Mesendoderm (in vitro differentiated cells): Measurements from ENCODE around the gene SMCR8.

Source experiments
- DNase-seq: peaks from one replicate; pipeline ENCODE4 v3.0.0; 2013
- H2AK5ac ChIP-seq: 2 replicates; pipeline ENCODE4 v1.6.1; 2013; ENCODE audit warnings: low read length, inconsistent platforms
- H2BK120ac ChIP-seq: 2 replicates; pipeline ENCODE4 v1.6.1; 2013; ENCODE audit warnings: low read depth, mild to moderate bottlenecking, low read length, moderate library complexity, mixed read lengths
- H2BK15ac ChIP-seq: replicated peaks from 2 replicates; pipeline ENCODE4 v1.6.1; 2013; ENCODE audit warnings: low read depth, mild to moderate bottlenecking, moderate library complexity
- H2BK5ac ChIP-seq: 2 replicates; pipeline ENCODE4 v1.6.1; 2013; ENCODE audit warnings: low read length, inconsistent platforms
- H3K18ac ChIP-seq: 2 replicates; pipeline ENCODE4 v1.6.1; 2013; ENCODE audit warnings: mild to moderate bottlenecking, low read length, mixed read lengths
- H3K23ac ChIP-seq: one replicate; pipeline ENCODE4 v1.6.1; 2013; ENCODE audit warnings: low read length
- H3K27ac ChIP-seq: 2 replicates; pipeline ENCODE4 v1.5.1; 2013; ENCODE audit warnings: low read depth, mild to moderate bottlenecking, inconsistent platforms, low read length, moderate library complexity
- H3K27me3 ChIP-seq: 2 replicates; pipeline ENCODE4 v1.6.1; 2013; ENCODE audit warnings: low read length, control low read depth, mild to moderate bottlenecking, inconsistent platforms; ENCODE audit not compliant: insufficient read depth, poor library complexity
- H3K36me3 ChIP-seq: 2 replicates; pipeline ENCODE4 v1.6.1; 2013; ENCODE audit warnings: low read length, inconsistent platforms; ENCODE audit not compliant: control insufficient read depth, insufficient read depth
- H3K4ac ChIP-seq: one replicate; pipeline ENCODE4 v1.6.1; 2013; ENCODE audit warnings: low read depth, mild to moderate bottlenecking, low read length, moderate library complexity
- H3K4me1 ChIP-seq: 2 replicates; pipeline ENCODE4 v1.6.1; 2013; ENCODE audit warnings: low read depth, low read length, inconsistent platforms; ENCODE audit not compliant: control insufficient read depth
- H3K4me2 ChIP-seq: 2 replicates; pipeline ENCODE4 v1.6.1; 2013; ENCODE audit warnings: low read length
- H3K4me3 ChIP-seq: 2 replicates; pipeline ENCODE4 v1.5.1; 2013; ENCODE audit warnings: mild to moderate bottlenecking, low read length
- H3K56ac ChIP-seq: one replicate; pipeline ENCODE4 v1.6.1; 2013; ENCODE audit warnings: low read length
- H3K79me1 ChIP-seq: 2 replicates; pipeline ENCODE4 v1.6.1; 2013; ENCODE audit warnings: low read length, inconsistent platforms
- H3K79me2 ChIP-seq: 2 replicates; pipeline ENCODE4 v1.6.1; 2013; ENCODE audit warnings: mild to moderate bottlenecking, low read length; ENCODE audit not compliant: control insufficient read depth, insufficient read depth
- H3K9ac ChIP-seq: 2 replicates; pipeline ENCODE4 v1.6.1; 2013; ENCODE audit warnings: low read length, inconsistent platforms
- H4K5ac ChIP-seq: one replicate; pipeline ENCODE4 v1.6.1; 2013; ENCODE audit warnings: low read length
- H4K8ac ChIP-seq: one replicate; pipeline ENCODE4 v1.6.1; 2013; ENCODE audit warnings: low read depth, mild to moderate bottlenecking, control low read depth, low read length, moderate library complexity
- WGBS: extraction: QIAGEN DNeasy Blood & Tissue Kit; methylation state at CpG from one replicate; pipeline ENCODE4 v1.1.7; 2013; ENCODE audit warnings: low lambda C conversion rate, missing lambda C conversion rate; ENCODE audit not compliant: insufficient coverage; ENCODE audit errors: extremely low coverage; 5-methylcytosine and 5-hydroxymethylcytosine counted together

SMCR8 gene

DNA sequence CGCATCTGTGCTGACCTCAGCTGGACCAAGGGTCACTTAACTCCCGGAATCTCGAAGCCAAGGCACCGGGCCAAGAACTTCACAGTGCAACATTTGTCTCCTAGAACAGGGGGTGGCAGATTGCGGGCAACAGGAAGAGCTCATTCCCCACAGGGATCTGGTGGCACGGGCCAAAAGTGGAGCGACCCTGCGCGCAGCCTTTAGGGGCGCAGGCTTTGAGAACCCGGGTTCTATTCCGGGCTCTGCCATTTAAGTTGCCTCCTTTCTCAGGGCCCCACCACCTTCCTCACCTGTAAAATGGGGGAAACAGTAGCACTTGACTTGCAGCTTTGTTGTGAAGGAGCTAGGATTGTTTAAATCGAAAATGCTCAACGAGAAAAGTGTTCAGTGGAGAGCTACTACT is 47.6 kb downstream of the SMCR8 start:
- peak; percentile 13 for DNase-seq
- no peaks in the 10 kb centered on the region for H3K4me1 ChIP-seq
- no CpG with 5 or more reads among the region's 14 CpGs for WGBS
- peak overlapping the region; percentile 98 for H3K4me3 ChIP-seq
- peak overlapping the region; percentile 89 for H3K4me2 ChIP-seq
- H2BK120ac ChIP-seq, result no peak overlapping the region
- no peak overlapping the region for H2BK15ac ChIP-seq
- peak overlapping the region; percentile 82 for H2BK5ac ChIP-seq
- H3K27ac ChIP-seq, result peak overlapping the region; percentile 38
- H3K36me3 ChIP-seq, result no peaks in the 10 kb centered on the region
- peak overlapping the region; percentile 97 for H3K56ac ChIP-seq
- peak overlapping the region; percentile 47 for H3K18ac ChIP-seq
- peaks cover 4% of the 10 kb centered on the region for H3K79me1 ChIP-seq
- no peak overlapping the region for H4K5ac ChIP-seq
- H3K4ac ChIP-seq, result peak overlapping the region; percentile 44
- H3K23ac ChIP-seq, result peak overlapping the region; percentile 97
- H4K8ac ChIP-seq, result no peak overlapping the region
- H3K27me3 ChIP-seq, result no peaks in the 10 kb centered on the region
- peaks cover 39% of the 10 kb centered on the region for H3K79me2 ChIP-seq
- peak overlapping the region; percentile 58 for H2AK5ac ChIP-seq
- peak overlapping the region; percentile 98 for H3K9ac ChIP-seq

DNA sequence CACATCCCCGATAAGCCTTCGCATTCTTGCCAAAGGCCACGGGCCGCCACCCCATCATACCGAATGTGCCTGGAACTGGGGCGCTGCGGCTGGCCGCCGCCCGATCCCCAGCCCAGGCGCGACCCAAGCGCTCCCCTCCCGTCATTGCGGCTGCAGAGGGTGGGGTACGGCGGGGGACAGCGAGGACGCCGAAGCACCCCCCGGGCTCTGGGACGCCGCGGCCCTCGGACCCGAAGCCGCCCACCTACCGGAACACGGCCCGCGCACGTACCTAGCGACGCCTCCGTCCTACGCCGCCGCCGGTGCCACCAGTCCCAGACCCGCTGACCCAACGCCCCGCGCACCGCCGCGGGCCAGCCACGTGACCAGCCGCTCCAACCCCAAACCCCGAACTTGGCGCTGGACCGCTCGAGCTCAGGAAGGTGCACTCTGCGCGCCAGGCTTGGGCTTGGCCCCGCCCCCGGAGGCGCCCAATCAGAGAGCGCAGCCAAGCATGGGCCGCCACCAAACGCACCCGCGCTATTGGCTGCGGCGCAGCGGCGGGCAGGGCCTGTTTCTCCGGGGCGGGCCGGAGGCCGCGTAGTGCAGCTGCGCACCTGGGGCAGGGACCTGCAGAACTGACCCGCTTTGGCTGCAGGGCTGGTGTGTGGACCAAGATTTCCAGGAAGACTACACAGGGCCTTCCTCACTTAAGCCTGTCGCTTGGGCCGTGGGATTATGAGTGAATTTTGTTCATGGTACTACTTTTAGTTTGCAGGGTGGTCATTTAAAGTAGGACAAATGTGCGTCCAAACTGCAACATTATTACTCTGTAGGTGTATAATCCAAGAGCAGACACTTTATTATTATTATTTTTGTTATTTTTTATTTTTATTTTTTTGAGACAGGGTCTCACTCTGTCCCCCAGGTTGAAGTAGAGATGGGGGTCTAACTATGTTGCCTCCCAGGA is 48.3 kb downstream of the SMCR8 start, which contains the start of gene SHMT1:
TSS of gene SHMT1 (minus strand) at position 450 of the 949 bp plus-strand sequence. CDS start 7,569 bp downstream, outside the sequence.
- no peak within 1 kb of the TSS for H2BK120ac ChIP-seq
- no peaks in the 10 kb centered on the region for H3K27me3 ChIP-seq
- H3K27ac ChIP-seq, result peak within 1 kb of the TSS; percentile 38
- peak within 1 kb of the TSS; percentile 58 for H2AK5ac ChIP-seq
- DNase-seq, result peak; percentile 97
- H3K56ac ChIP-seq, result peak within 1 kb of the TSS; percentile 97
- no CpG with 5 or more reads among the region's 76 CpGs for WGBS
- peak within 1 kb of the TSS; percentile 98 for H3K4me3 ChIP-seq
- peaks cover 3% of the 10 kb centered on the region for H3K79me1 ChIP-seq
- H3K4me1 ChIP-seq, result no peaks in the 10 kb centered on the region
- peak within 1 kb of the TSS; percentile 69 for H4K8ac ChIP-seq
- H2BK5ac ChIP-seq, result peak within 1 kb of the TSS; percentile 82
- H3K4me2 ChIP-seq, result peak within 1 kb of the TSS; percentile 89
- no peak within 1 kb of the TSS for H2BK15ac ChIP-seq
- H3K36me3 ChIP-seq, result no peaks in the 10 kb centered on the region
- peak within 1 kb of the TSS; percentile 47 for H3K18ac ChIP-seq
- H3K79me2 ChIP-seq, result peaks cover 38% of the 10 kb centered on the region
- peak within 1 kb of the TSS; percentile 63 for H3K4ac ChIP-seq
- no peak within 1 kb of the TSS for H4K5ac ChIP-seq
- peak within 1 kb of the TSS; percentile 97 for H3K23ac ChIP-seq
- peak within 1 kb of the TSS; percentile 98 for H3K9ac ChIP-seq

DNA sequence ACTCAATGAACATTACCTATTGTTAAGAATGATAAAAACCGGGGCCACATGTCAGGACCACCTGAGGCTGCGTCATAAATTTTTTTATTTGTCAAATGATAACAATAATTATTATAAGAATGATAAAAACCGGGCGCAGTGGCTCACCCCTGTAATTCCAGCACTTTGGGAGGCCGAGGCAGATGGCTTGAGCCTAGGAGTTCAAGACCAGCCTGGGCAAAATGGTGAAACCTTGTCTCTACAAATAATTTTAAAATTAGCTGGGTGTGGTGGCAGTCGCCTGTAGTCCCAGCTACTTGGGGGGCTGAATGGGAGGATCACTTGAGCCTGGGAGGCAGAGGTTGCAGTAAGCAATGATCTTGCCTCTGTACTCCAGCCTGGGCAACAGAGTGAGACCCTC is 49.1 kb downstream of the SMCR8 start:
- H4K5ac ChIP-seq, result no peak overlapping the region
- H3K79me2 ChIP-seq, result peaks cover 33% of the 10 kb centered on the region
- no peak overlapping the region for H3K9ac ChIP-seq
- no peak overlapping the region for H2BK15ac ChIP-seq
- H3K27me3 ChIP-seq, result no peaks in the 10 kb centered on the region
- H3K56ac ChIP-seq, result no peak overlapping the region
- peaks cover 3% of the 10 kb centered on the region for H3K79me1 ChIP-seq
- peak overlapping the region; percentile 63 for H3K4ac ChIP-seq
- no peak overlapping the region for H4K8ac ChIP-seq
- H3K36me3 ChIP-seq, result no peaks in the 10 kb centered on the region
- no peak overlapping the region for H2BK5ac ChIP-seq
- no peak overlapping the region for H2BK120ac ChIP-seq
- H2AK5ac ChIP-seq, result no peak overlapping the region
- H3K4me3 ChIP-seq, result no peak overlapping the region
- H3K4me2 ChIP-seq, result no peak overlapping the region
- H3K23ac ChIP-seq, result no peak overlapping the region
- no CpG with 5 or more reads among the region's 6 CpGs for WGBS
- no peak overlapping the region for H3K18ac ChIP-seq
- no peak for DNase-seq
- H3K4me1 ChIP-seq, result no peaks in the 10 kb centered on the region
- no peak overlapping the region for H3K27ac ChIP-seq

DNA sequence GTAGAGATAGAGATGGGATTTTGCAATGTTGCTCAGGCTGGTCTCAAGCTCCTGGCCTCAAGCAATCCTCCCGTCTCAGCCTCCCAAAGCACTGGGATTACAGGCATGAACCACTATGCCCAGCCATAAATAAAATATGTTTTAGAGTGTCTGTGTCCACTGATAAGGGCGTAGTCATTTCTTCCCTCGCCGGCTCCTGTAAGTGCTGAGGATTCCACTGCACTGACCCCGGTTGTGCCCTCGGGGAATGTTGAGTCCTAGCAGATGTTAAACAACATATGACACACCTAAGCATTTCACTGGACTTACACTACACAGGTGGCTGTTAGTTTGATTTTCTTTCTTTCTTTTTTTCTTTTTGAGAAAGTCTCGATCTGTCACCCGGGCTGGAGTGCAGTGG is 53.9 kb downstream of the SMCR8 start:
- Histone ChIP-seq H3K4me1 (no peaks in the 10 kb centered on the region), H2BK120ac (no peak overlapping the region), H3K36me3 (no peaks in the 10 kb centered on the region), H2AK5ac (no peak overlapping the region), H3K9ac (no peak overlapping the region), H2BK5ac (no peak overlapping the region), H4K5ac (no peak overlapping the region), H3K27me3 (no peaks in the 10 kb centered on the region), H3K27ac (no peak overlapping the region), H3K79me1 (no peaks in the 10 kb centered on the region), H2BK15ac (no peak overlapping the region), H3K18ac (no peak overlapping the region), H3K79me2 (no peaks in the 10 kb centered on the region), H3K23ac (no peak overlapping the region), H3K4me3 (no peak overlapping the region), H3K4me2 (no peak overlapping the region), H4K8ac (no peak overlapping the region), H3K4ac (no peak overlapping the region), H3K56ac (no peak overlapping the region)
- no peak for DNase-seq
- WGBS, result no CpG with 5 or more reads among the region's 8 CpGs

DNA sequence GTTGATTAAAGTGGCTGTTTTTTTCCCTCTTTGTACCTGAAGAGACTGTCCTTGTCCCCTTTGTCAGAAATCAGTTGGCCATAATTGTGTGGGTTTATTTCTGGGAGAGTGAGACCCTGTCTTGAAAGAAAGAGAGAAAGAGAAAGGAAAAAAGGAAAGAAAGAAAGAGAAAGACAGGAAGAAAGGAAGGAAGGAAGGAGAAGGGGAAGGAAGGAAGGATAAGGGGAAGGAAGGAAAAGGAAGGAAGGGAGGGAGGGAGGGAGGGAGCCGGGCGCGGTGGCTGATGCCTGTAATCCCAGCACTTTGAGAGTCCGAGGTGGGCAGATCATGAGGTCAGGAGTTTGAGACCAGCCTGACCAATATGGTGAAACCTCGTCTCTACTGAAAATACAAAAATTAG is 55.7 kb downstream of the SMCR8 start:
- Histone ChIP-seq H3K27ac (no peak overlapping the region), H3K9ac (no peak overlapping the region), H3K4me3 (no peak overlapping the region), H4K8ac (no peak overlapping the region), H3K23ac (no peak overlapping the region), H2AK5ac (no peak overlapping the region), H3K56ac (no peak overlapping the region), H4K5ac (no peak overlapping the region), H3K4me2 (no peak overlapping the region), H3K27me3 (no peaks in the 10 kb centered on the region), H2BK5ac (no peak overlapping the region), H2BK120ac (no peak overlapping the region), H2BK15ac (no peak overlapping the region), H3K4ac (no peak overlapping the region), H3K18ac (no peak overlapping the region), H3K79me2 (no peaks in the 10 kb centered on the region), H3K36me3 (no peaks in the 10 kb centered on the region), H3K4me1 (no peaks in the 10 kb centered on the region), H3K79me1 (no peaks in the 10 kb centered on the region)
- WGBS, result no CpG with 5 or more reads among the region's 5 CpGs
- DNase-seq, result no peak
